ENCODE measurements around the gene HTR2B. TPM values are rescaled to one million over a fixed set of nuclear protein-coding genes. Genes with fewer than 3 reads are reported as not detected.
A peak's percentile ranks its signal among the peaks of the same experiment; 100 is the strongest.

HTR2B gene
- total and polyA plus RNA-seq, 2 of the 13 experiments (the other 11 are each of a cell fraction or from before 2014, with no cell fraction given), result 0.08 TPM; not detected in 1

GRCh38 chr2:231065966-231066365 lies 58.9 kb downstream of the HTR2B start (continued):
- TF ChIP-seq E2F5 (CRISPR knock-in tag; conservative IDR thresholded peaks at IDR 0.05), result no peak
- peak; percentile 53; the same call in 1 of the 2 replicates for TF ChIP-seq ELF3 (CRISPR knock-in tag; IDR thresholded peaks at IDR 0.05)
- TF ChIP-seq CEBPG (CRISPR knock-in tag; IDR thresholded peaks at IDR 0.05), result peak; percentile 95
- no peak for TF ChIP-seq ZNF549 (CRISPR knock-in tag; IDR thresholded peaks at IDR 0.05)
- TF ChIP-seq ZFP90 (CRISPR knock-in tag; IDR thresholded peaks at IDR 0.05; ENCODE audit: borderline replicate concordance), result no peak
- no peak for TF ChIP-seq ZNF562 (CRISPR knock-in tag; IDR thresholded peaks at IDR 0.05; ENCODE audit: borderline replicate concordance)
- peak; percentile 97 for TF ChIP-seq ZNF335 (CRISPR knock-in tag; IDR thresholded peaks at IDR 0.05)
- TF ChIP-seq ZZZ3 (CRISPR knock-in tag; IDR thresholded peaks at IDR 0.05; ENCODE audit: borderline replicate concordance), result no peak
- no peak for TF ChIP-seq TFDP2 (CRISPR knock-in tag; IDR thresholded peaks at IDR 0.05)
- peak; percentile 97 for TF ChIP-seq ZBTB20 (CRISPR knock-in tag; IDR thresholded peaks at IDR 0.05; ENCODE audit: borderline replicate concordance, low read depth)
- peak; percentile 92 for TF ChIP-seq ATF2 (CRISPR knock-in tag; IDR thresholded peaks at IDR 0.05)
- no peak for TF ChIP-seq ZSCAN22 (CRISPR knock-in tag; IDR thresholded peaks at IDR 0.05)
- TF ChIP-seq ZNF550 (CRISPR knock-in tag; IDR thresholded peaks at IDR 0.05; ENCODE audit: borderline replicate concordance), result no peak
- no peak for TF ChIP-seq NKX3-1 (CRISPR knock-in tag; IDR thresholded peaks at IDR 0.05)
- peak; percentile 51; the same call in 1 of the 2 replicates for TF ChIP-seq FOXO1 (CRISPR knock-in tag; IDR thresholded peaks at IDR 0.05)
- TF ChIP-seq THAP8 (CRISPR knock-in tag; IDR thresholded peaks at IDR 0.05; ENCODE audit: borderline replicate concordance), result no peak
- TF ChIP-seq MLX (CRISPR knock-in tag; IDR thresholded peaks at IDR 0.05), result no peak
- TF ChIP-seq GTF3A (CRISPR knock-in tag; conservative IDR thresholded peaks at IDR 0.05), result no peak
- TF ChIP-seq ZNF207 (IDR thresholded peaks at IDR 0.05; ENCODE audit: borderline replicate concordance), result no peak
- TF ChIP-seq SP1 (IDR thresholded peaks at IDR 0.05), result no peak
- no peak for TF ChIP-seq SP1 (CRISPR knock-in tag; IDR thresholded peaks at IDR 0.05)
- no peak for TF ChIP-seq CTCF (CRISPR knock-in tag; IDR thresholded peaks at IDR 0.05)
- 0 out of 2 replicates have a peak, but pooled peaks have one; percentile 26 for TF ChIP-seq SIX1 (CRISPR knock-in tag; IDR thresholded peaks at IDR 0.05; ENCODE audit: borderline replicate concordance)
- peak; percentile 25; the same call in 1 of the 2 replicates for TF ChIP-seq HNF4A (CRISPR knock-in tag; IDR thresholded peaks at IDR 0.05)
- peak; percentile 68 for TF ChIP-seq MED1 (CRISPR knock-in tag; IDR thresholded peaks at IDR 0.05)
- TF ChIP-seq KLF16 (CRISPR knock-in tag; IDR thresholded peaks at IDR 0.05), result peak in 1 of 2 experiments; percentile 63; a peak in 1 of 4 replicates
- no peak for TF ChIP-seq SMARCC2 (IDR thresholded peaks at IDR 0.05)

Measured in HepG2 (cell line).